ENCODE results near the gene TIMP3.
"Not testable (repeated sequence)": the region's sequence is repeated elsewhere in the genome, so short reads cannot be mapped to it uniquely, and the experiment has no call there.

TIMP3 gene

GRCh38 chr22:32850591-32851517 is 49.3 kb downstream of the TIMP3 start:
- peak in 36 of 51 donors; percentile 12 to 81 (median 48) for DNase-seq

GRCh38 chr22:32852395-32853251 is 51.1 kb downstream of the TIMP3 start:
- peak in 3 of 51 donors; percentile 14 to 25 (median 15) for DNase-seq

- DNase-seq, result no peak
Observed at GRCh38 chr22:32853662-32854061, 52.2 kb downstream of the TIMP3 start.

- peak in 28 of 51 donors; percentile 12 to 78 (median 48) for DNase-seq
Observed at GRCh38 chr22:32854351-32854804, 52.9 kb downstream of the TIMP3 start.

- DNase-seq, result no peak
Observed at GRCh38 chr22:32855045-32855756, 53.7 kb downstream of the TIMP3 start.

GRCh38 chr22:32858121-32858703 is 56.7 kb downstream of the TIMP3 start:
- no peak for DNase-seq

- DNase-seq, result no peak
Observed at GRCh38 chr22:32858957-32859356, 57.5 kb downstream of the TIMP3 start.

GRCh38 chr22:32859743-32860142 is 58.2 kb downstream of the TIMP3 start:
- DNase-seq, result no peak

GRCh38 chr22:32861330-32861729 is 59.8 kb downstream of the TIMP3 start:
- no peak for DNase-seq

- DNase-seq, result no peak
Observed at GRCh38 chr22:32862083-32862482, 60.6 kb downstream of the TIMP3 start.

GRCh38 chr22:32862936-32863661 is 61.6 kb downstream of the TIMP3 start:
- peak in 3 of 51 donors; percentile 8 to 16 (median 11) for DNase-seq

GRCh38 chr22:32864041-32864440 is 62.5 kb downstream of the TIMP3 start:
- no peak for DNase-seq

GRCh38 chr22:32864596-32864995 is 63.1 kb downstream of the TIMP3 start:
- no peak for DNase-seq

- no peak for DNase-seq
Observed at GRCh38 chr22:32866953-32867352, 65.4 kb downstream of the TIMP3 start.

GRCh38 chr22:32868946-32869345 is 67.4 kb downstream of the TIMP3 start:
- no peak for DNase-seq

- no peak for DNase-seq
Observed at GRCh38 chr22:32870474-32870873, 69.0 kb downstream of the TIMP3 start.

- DNase-seq, result not testable (repeated sequence)
Observed at GRCh38 chr22:32873604-32874003, 72.1 kb downstream of the TIMP3 start.

- no peak for DNase-seq
Observed at GRCh38 chr22:32874385-32874784, 72.9 kb downstream of the TIMP3 start.

GRCh38 chr22:32874976-32875375 is 73.5 kb downstream of the TIMP3 start:
- no peak for DNase-seq

GRCh38 chr22:32876516-32876915 is 75.0 kb downstream of the TIMP3 start:
- DNase-seq, result no peak

Measured in hypothalamus (tissue), 51 donors.